Measurements from ENCODE around the gene CLIP1. TPM values are rescaled to one million over a fixed set of nuclear protein-coding genes. Genes with fewer than 3 reads are reported as not detected.
A peak's percentile ranks its signal among the peaks of the same experiment; 100 is the strongest.
"Not testable (repeated sequence)": the region's sequence is repeated elsewhere in the genome, so short reads cannot be mapped to it uniquely, and the experiment has no call there.

The CLIP1 gene
- polyA plus RNA-seq, result 10 to 100 TPM in 1 of 3 donors, 1 to 10 TPM in 2; 1.4 to 30.6 (median 9.5) TPM

DNA sequence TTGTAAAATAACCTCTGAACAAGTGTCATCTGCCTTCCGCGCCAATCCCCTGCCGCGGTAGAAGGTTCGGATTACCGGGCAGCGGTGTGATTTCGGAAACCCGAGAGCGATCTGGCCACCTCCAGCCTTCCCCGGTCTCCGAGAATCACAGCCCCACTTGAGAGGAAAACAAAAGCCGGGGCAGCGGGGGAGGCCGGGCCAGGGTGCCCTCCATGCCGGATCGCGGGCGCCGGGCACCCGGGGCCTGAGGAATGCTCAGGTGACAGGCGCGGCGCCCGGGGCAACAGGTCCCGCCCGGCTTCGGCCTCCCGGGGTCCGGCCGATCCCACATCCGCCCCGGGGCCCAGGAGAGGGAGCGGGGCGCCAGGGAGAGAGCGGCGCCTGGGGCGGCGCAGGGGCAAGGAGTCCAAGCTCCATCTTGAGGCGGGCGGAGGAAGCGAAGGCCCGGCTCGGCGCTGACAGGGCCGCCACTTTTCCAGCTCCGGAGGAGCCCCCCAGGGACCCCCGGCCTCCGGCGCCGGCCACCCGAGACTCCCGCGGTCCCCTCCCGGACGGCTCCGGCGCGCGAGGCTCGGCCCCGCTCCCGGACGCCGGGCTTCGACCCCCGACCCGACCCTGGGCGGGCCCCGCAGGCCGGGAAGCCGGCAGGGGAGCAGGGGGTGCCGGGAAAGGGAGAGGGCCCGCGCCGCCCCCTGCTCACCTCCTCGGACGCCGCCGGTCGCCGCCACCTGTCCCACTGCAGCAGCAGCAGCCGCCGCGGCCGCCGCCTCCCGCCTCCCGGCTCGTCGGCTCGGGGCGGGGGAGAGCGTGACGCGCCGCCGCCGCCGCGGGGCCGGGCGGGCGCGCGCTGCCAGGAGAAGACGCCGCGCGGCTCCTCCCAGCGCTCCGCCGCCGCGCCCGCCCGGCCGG, at the start of gene CLIP1:
Gene CLIP1 (minus strand): TSS at position 849 of the 909 bp plus-strand sequence. CDS start 42,217 bp downstream, outside the sequence.
- Mint-ChIP-seq H3K36me3 (no peaks in the 10 kb centered on the region), H3K9me3 (no peaks in the 10 kb centered on the region), H3K27me3 (ENCODE audit: low read depth in 3 of 3) (peaks cover 0 to 2% (median 0%) of the 10 kb centered on the region in 3 donors), H3K4me3 (peak within 1 kb of the TSS; percentile 89 to 96 (median 94)), H3K4me1 (peaks cover 25 to 35% of the 10 kb centered on the region in 2 donors), H3K27ac (peak within 1 kb of the TSS; percentile 87 to 97 (median 90))
- DNase-seq, result peak; percentile 58 to 61 (median 61)

GRCh38 chr12:122471324-122472226, 49.1 kb upstream of the CLIP1 start:
- peak overlapping the region in 1 of 5 donors; percentile 10 for H3K4me3 Mint-ChIP-seq
- peaks cover 14 to 28% (median 22%) of the 10 kb centered on the region in 3 donors for H3K36me3 Mint-ChIP-seq
- DNase-seq, result peak; percentile 38 to 58 (median 53)

DNA sequence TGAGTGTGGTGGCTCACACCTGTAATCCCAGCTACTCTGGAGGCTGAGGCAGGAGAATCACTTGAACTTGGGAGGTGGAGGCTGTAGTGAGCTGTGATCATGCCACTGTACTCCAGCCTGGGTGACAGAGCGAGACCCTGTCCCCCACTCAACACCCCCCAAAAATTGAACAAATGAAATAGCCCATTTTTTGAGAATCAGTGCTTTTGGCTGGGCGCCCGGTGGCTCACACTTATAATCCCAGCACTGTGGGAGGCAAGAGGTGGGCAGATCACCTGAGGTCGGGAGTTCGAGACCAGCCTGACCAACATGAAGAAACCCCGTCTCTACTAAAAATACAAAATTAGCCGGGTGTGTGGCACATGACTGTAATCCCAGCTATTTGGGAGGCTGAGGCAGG, 48.1 kb upstream of the CLIP1 start:
- H3K4me3 Mint-ChIP-seq; H3K27me3 Mint-ChIP-seq (ENCODE audit: low read depth in 3 of 3); H3K27ac Mint-ChIP-seq; H3K9me3 Mint-ChIP-seq; DNase-seq: not testable (repeated sequence)
- H3K4me1 Mint-ChIP-seq, result peaks cover 8 to 12% of the 10 kb centered on the region in 2 donors
- peaks cover 4 to 18% (median 12%) of the 10 kb centered on the region in 3 donors for H3K36me3 Mint-ChIP-seq

More at GRCh38 chr12:122471324-122472226, 49.1 kb upstream of the CLIP1 start:
- Mint-ChIP-seq H3K27ac (peak overlapping the region; percentile 10 to 55 (median 42)), H3K4me1 (peaks cover 8 to 12% of the 10 kb centered on the region in 2 donors), H3K27me3 (ENCODE audit: low read depth in 3 of 3) (peaks cover 0 to 4% (median 3%) of the 10 kb centered on the region in 3 donors), H3K9me3 (no peaks in the 10 kb centered on the region)

GRCh38 chr12:122469856-122470255, 47.4 kb upstream of the CLIP1 start:
- H3K27ac Mint-ChIP-seq, result peak overlapping the region in 1 of 6 donors; percentile 28
- DNase-seq; H3K27me3 Mint-ChIP-seq (ENCODE audit: low read depth in 3 of 3); H3K4me3 Mint-ChIP-seq; H3K9me3 Mint-ChIP-seq: not testable (repeated sequence)
- H3K4me1 Mint-ChIP-seq, result peaks cover 8 to 12% of the 10 kb centered on the region in 2 donors
- peaks cover 0 to 13% (median 7%) of the 10 kb centered on the region in 3 donors for H3K36me3 Mint-ChIP-seq

GRCh38 chr12:122467983-122468382, 45.5 kb upstream of the CLIP1 start:
- peaks cover 8 to 12% of the 10 kb centered on the region in 2 donors for H3K4me1 Mint-ChIP-seq
- no peaks in the 10 kb centered on the region for H3K9me3 Mint-ChIP-seq
- peaks cover 0 to 1% (median under 1%) of the 10 kb centered on the region in 3 donors for H3K36me3 Mint-ChIP-seq
- H3K27ac Mint-ChIP-seq, result no peak overlapping the region
- peaks cover 0 to 1% (median 0%) of the 10 kb centered on the region in 3 donors for H3K27me3 Mint-ChIP-seq (ENCODE audit: low read depth in 3 of 3)
- no peak for DNase-seq
- H3K4me3 Mint-ChIP-seq, result no peak overlapping the region

- not testable (repeated sequence) for H3K27me3 Mint-ChIP-seq (ENCODE audit: low read depth in 3 of 3); H3K36me3 Mint-ChIP-seq; H3K9me3 Mint-ChIP-seq; DNase-seq; H3K4me1 Mint-ChIP-seq; H3K4me3 Mint-ChIP-seq
- peak overlapping the region in 1 of 6 donors; percentile 50 for H3K27ac Mint-ChIP-seq
Observed at GRCh38 chr12:122464317-122465042, 42.0 kb upstream of the CLIP1 start.

- peaks cover 0 to 1% (median 0%) of the 10 kb centered on the region in 3 donors for H3K27me3 Mint-ChIP-seq (ENCODE audit: low read depth in 3 of 3)
- H3K27ac Mint-ChIP-seq, result peak overlapping the region in 1 of 6 donors; percentile 77
- peaks cover 1 to 4% of the 10 kb centered on the region in 2 donors for H3K4me1 Mint-ChIP-seq
- no peak overlapping the region for H3K4me3 Mint-ChIP-seq
- no peak for DNase-seq
- H3K9me3 Mint-ChIP-seq, result no peaks in the 10 kb centered on the region
- no peaks in the 10 kb centered on the region for H3K36me3 Mint-ChIP-seq
Observed at GRCh38 chr12:122460641-122461040, 38.2 kb upstream of the CLIP1 start.

- peaks cover 0 to 1% (median 0%) of the 10 kb centered on the region in 3 donors for H3K27me3 Mint-ChIP-seq (ENCODE audit: low read depth in 3 of 3)
- no peak overlapping the region for H3K27ac Mint-ChIP-seq
- no peak overlapping the region for H3K4me3 Mint-ChIP-seq
- H3K4me1 Mint-ChIP-seq, result peaks cover 1 to 4% of the 10 kb centered on the region in 2 donors
- H3K9me3 Mint-ChIP-seq, result no peaks in the 10 kb centered on the region
- no peaks in the 10 kb centered on the region for H3K36me3 Mint-ChIP-seq
- DNase-seq, result no peak
Observed at GRCh38 chr12:122460061-122460460, 37.6 kb upstream of the CLIP1 start.

DNA sequence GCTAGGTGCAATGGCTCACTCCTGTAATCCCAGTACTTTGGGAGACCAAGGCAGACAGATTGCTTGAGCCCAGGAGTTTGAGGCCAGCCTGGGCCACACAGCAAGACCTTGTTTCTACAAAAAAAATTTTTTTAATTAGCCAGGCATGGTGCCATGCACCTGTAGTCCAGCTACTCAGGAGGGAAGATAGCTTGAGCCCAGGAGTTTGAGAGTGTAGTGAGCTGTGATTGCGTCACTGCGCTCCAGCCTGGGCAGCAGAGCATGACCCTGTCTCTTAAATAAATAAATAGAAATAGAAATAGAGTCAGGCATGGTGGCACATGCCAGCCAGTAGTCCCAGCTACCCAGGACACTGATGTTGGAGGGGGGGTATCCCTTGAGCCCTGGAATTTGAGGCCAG, 36.7 kb upstream of the CLIP1 start:
- H3K9me3 Mint-ChIP-seq, result no peaks in the 10 kb centered on the region
- no peak overlapping the region for H3K4me3 Mint-ChIP-seq
- no peak overlapping the region for H3K27ac Mint-ChIP-seq
- H3K36me3 Mint-ChIP-seq, result no peaks in the 10 kb centered on the region
- H3K27me3 Mint-ChIP-seq (ENCODE audit: low read depth in 3 of 3), result peaks cover 0 to 1% (median 0%) of the 10 kb centered on the region in 3 donors
- no peak for DNase-seq
- H3K4me1 Mint-ChIP-seq, result peaks cover 2 to 6% of the 10 kb centered on the region in 2 donors

GRCh38 chr12:122458105-122459035, 35.9 kb upstream of the CLIP1 start:
- Mint-ChIP-seq H3K9me3 (no peaks in the 10 kb centered on the region), H3K36me3 (no peaks in the 10 kb centered on the region), H3K27ac (peak overlapping the region in 4 of 6 donors; percentile 44 to 74 (median 64)), H3K4me3 (no peak overlapping the region), H3K4me1 (peaks cover 10 to 14% of the 10 kb centered on the region in 2 donors), H3K27me3 (ENCODE audit: low read depth in 3 of 3) (peaks cover 1 to 4% (median 2%) of the 10 kb centered on the region in 3 donors)
- no peak for DNase-seq

DNA sequence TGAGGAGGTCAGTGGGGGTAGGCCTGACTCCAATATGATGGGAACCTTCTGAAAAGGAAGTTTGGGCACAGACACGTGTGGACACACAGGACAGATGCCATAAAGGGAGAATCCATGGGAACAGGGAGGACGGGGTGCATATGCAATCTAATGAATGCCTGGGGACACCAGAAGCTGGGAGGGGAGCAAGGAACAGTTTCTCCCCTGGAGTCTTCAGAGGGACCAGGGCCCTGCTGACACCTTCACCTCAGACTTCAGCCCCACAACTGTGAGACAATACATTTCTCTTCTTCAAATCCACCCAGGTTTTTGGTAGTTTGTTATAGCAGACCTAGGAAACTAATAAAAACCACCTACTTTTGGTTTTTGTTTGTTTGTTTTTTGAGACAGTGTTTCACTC, 35.2 kb upstream of the CLIP1 start:
- H3K4me1 Mint-ChIP-seq, result peaks cover 18 to 22% of the 10 kb centered on the region in 2 donors
- no peaks in the 10 kb centered on the region for H3K36me3 Mint-ChIP-seq
- no peak for DNase-seq
- no peaks in the 10 kb centered on the region for H3K9me3 Mint-ChIP-seq
- H3K27ac Mint-ChIP-seq, result peak overlapping the region; percentile 21 to 71 (median 58)
- H3K27me3 Mint-ChIP-seq (ENCODE audit: low read depth in 3 of 3), result peaks cover 2 to 5% (median 4%) of the 10 kb centered on the region in 3 donors
- H3K4me3 Mint-ChIP-seq, result no peak overlapping the region

DNA sequence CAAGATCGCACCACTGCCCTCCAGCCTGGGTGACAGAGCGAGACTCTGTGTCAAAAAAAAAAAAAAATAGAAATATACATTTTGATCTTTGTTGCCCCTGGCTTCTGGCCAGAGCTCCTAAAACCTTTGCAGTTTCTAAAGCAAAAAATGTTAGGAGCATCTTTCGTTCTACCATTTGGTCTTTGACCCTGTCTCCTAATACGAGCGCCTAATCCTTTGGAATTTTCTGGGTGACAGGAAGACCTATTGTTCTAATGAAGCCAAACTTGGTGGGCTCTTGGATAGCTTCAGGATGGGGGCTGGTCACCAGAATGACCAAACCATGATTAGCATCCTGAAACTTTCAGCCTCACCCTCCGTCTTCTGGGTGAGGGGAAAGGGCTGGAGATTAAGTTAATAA, 32.3 kb upstream of the CLIP1 start:
- Mint-ChIP-seq H3K27me3 (ENCODE audit: low read depth in 3 of 3) (peaks cover 2 to 5% (median 4%) of the 10 kb centered on the region in 3 donors), H3K27ac (peak overlapping the region in 3 of 6 donors; percentile 16 to 40 (median 30)), H3K4me3 (no peak overlapping the region), H3K36me3 (no peaks in the 10 kb centered on the region), H3K9me3 (no peaks in the 10 kb centered on the region), H3K4me1 (peaks cover 18 to 27% of the 10 kb centered on the region in 2 donors)
- no peak for DNase-seq
